ENCODE measurements around the gene ANKRD24.

DNA sequence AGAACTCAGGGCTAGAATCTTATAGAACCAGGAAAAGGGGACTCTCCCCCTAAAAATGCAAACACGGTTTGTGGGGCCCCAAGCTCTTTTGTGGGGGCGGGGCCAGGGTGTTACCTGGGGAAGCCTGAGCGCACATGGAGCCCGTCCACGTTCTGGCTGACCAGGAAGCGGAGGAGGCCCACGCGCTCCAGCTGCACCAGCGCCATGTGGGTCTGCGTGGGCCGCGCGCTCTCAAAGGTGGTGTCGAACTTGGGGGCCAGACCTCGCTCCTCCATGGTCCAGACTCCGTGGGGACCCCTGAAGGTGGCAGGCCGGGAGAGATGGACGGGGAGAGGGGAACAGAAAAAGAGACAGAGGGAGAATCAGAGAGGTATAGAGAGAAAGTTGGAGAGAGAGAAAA is 3.5 kb upstream of the ANKRD24 start:
- no peak for TF ChIP-seq POLR2A (IDR thresholded peaks at IDR 0.05; ENCODE audit: insufficient read depth in 1 of 2, low read depth in 2 of 2, low read length in 2 of 2)
- TF ChIP-seq NONO (IDR thresholded peaks at IDR 0.05) = no peak
- no peak for TF ChIP-seq NONO (CRISPR knock-in tag; conservative IDR thresholded peaks at IDR 0.05)
- TF ChIP-seq BRD4 (CRISPR knock-in tag; IDR thresholded peaks at IDR 0.05) = no peak
- no peak for TF ChIP-seq RFX5 (IDR thresholded peaks at IDR 0.05; ENCODE audit: low read depth, low read length)
- no peak for TF ChIP-seq CTCF (CRISPR knock-in tag; IDR thresholded peaks at IDR 0.05)
- no peak for TF ChIP-seq ATF1 (CRISPR knock-in tag; IDR thresholded peaks at IDR 0.05)
- TF ChIP-seq GMEB2 (CRISPR knock-in tag; IDR thresholded peaks at IDR 0.05; ENCODE audit: low read depth) = no peak
- TF ChIP-seq, protein P1, sequence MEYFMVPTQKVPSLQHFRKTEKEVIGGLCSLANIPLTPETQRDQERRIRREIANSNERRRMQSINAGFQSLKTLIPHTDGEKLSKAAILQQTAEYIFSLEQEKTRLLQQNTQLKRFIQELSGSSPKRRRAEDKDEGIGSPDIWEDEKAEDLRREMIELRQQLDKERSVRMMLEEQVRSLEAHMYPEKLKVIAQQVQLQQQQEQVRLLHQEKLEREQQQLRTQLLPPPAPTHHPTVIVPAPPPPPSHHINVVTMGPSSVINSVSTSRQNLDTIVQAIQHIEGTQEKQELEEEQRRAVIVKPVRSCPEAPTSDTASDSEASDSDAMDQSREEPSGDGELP (IDR thresholded peaks at IDR 0.05; ENCODE audit: borderline replicate concordance, low read depth) = no peak
- TF ChIP-seq RFX1 (IDR thresholded peaks at IDR 0.05) = no peak
